ENCODE data around the gene RNF182.

GRCh38 chr6:13903364-13903763, 21.4 kb upstream of the RNF182 start:
- TF ChIP-seq EZH2 (IDR thresholded peaks at IDR 0.05; ENCODE audit: insufficient read depth, poor library complexity, severe bottlenecking), result no peak
- no peak for TF ChIP-seq EZH2phosphoT487 (IDR thresholded peaks at IDR 0.05; ENCODE audit: insufficient read depth, low read depth)

Measured in GM23248 (cell line).